A673 (cell line): ENCODE results near the gene KCTD7.
"Not testable (repeated sequence)": the region's sequence is repeated elsewhere in the genome, so short reads cannot be mapped to it uniquely, and the experiment has no call there.

Experiments used
- EZH2 ChIP-seq: fragments of 200-600 bp; sonication (generic); IDR thresholded peaks from 2 replicates; pipeline ENCODE4 v1.6.1; 2017; ENCODE audit warnings: borderline replicate concordance, low read depth, mild to moderate bottlenecking, mixed read lengths, antibody characterized with exemption, low read length; ENCODE audit not compliant: poor library complexity, severe bottlenecking
- TF ChIP-seq, protein P1 (sequence below): fragments of 300-800, 200-600 bp; sonication (generic); conservative IDR thresholded peaks from 2 replicates; pipeline ENCODE4 v1.5.1; 2017; ENCODE audit warnings: low read depth, mild to moderate bottlenecking, antibody characterized with exemption, low read length, moderate library complexity, mixed read lengths

DNA sequence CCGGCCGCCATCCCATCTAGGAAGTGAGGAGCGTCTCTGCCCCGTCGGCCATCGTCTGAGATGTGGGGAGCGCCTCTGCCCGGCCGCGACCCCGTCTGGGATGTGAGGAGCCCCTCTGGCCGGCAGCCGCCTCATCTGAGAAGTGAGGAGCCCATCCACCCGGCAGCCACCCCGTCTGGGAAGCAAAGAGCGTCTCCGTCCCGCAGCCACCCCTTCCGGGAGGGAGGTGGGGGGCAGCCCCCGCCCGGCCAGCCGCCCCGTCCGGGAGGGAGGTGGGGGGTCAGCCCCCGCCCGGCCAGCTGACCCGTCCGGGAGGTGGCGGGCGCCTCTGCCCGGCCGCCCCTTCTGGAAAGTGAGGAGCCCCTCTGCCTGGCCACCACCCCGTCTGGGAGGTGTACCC lies 14.1 kb upstream of the KCTD7 start:
- TF ChIP-seq, protein P1, sequence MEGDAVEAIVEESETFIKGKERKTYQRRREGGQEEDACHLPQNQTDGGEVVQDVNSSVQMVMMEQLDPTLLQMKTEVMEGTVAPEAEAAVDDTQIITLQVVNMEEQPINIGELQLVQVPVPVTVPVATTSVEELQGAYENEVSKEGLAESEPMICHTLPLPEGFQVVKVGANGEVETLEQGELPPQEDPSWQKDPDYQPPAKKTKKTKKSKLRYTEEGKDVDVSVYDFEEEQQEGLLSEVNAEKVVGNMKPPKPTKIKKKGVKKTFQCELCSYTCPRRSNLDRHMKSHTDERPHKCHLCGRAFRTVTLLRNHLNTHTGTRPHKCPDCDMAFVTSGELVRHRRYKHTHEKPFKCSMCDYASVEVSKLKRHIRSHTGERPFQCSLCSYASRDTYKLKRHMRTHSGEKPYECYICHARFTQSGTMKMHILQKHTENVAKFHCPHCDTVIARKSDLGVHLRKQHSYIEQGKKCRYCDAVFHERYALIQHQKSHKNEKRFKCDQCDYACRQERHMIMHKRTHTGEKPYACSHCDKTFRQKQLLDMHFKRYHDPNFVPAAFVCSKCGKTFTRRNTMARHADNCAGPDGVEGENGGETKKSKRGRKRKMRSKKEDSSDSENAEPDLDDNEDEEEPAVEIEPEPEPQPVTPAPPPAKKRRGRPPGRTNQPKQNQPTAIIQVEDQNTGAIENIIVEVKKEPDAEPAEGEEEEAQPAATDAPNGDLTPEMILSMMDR = not testable (repeated sequence)
- not testable (repeated sequence) for TF ChIP-seq EZH2
